Liver (tissue), 9 donors: ENCODE data around the gene C9orf50. TPM values are rescaled to one million over a fixed set of nuclear protein-coding genes. Genes with fewer than 3 reads are reported as not detected.

Experiments used
- DNase-seq: peaks from one replicate; pipeline ENCODE4 v3.0.0-alpha.2; 2017; ENCODE audit warnings: low spot score
- H3K27ac ChIP-seq, 2 donors: one replicate each; pipeline ENCODE4 v1.7.0; 2013; ENCODE audit warnings: inconsistent platforms in 2 of 2, low read length in 2 of 2, control low read depth in 1 of 2, low read depth in 1 of 2, mild to moderate bottlenecking in 1 of 2
- H3K27me3 ChIP-seq, 4 donors: one replicate each; pipeline versions ENCODE4 v1.6.1 to v1.7.0; 2013; ENCODE audit warnings: low read length in 3 of 4, inconsistent platforms in 1 of 4, mild to moderate bottlenecking in 1 of 4, moderate library complexity in 1 of 4; ENCODE audit not compliant: control insufficient read depth in 4 of 4, insufficient read depth in 4 of 4
- H3K36me3 ChIP-seq, 4 donors: one replicate each; pipeline versions ENCODE4 v1.6.1 to v1.7.0; 2013; ENCODE audit warnings: low read length in 3 of 4, mild to moderate bottlenecking in 3 of 4, low read depth in 1 of 4, moderate library complexity in 1 of 4; ENCODE audit not compliant: control insufficient read depth in 4 of 4, insufficient read depth in 3 of 4
- H3K4me1 ChIP-seq, 4 donors: one replicate each; pipeline versions ENCODE4 v1.6.1 to v1.7.0; 2013; ENCODE audit warnings: low read length in 3 of 4, mild to moderate bottlenecking in 3 of 4, moderate library complexity in 1 of 4; ENCODE audit not compliant: control insufficient read depth in 4 of 4, insufficient read depth in 4 of 4
- H3K4me3 ChIP-seq, 3 donors: one replicate each; pipeline versions ENCODE4 v1.6.1 to v1.7.0; 2013; ENCODE audit warnings: low read length in 3 of 3, control low read depth in 1 of 3, low read depth in 1 of 3, mild to moderate bottlenecking in 1 of 3
- H3K9ac ChIP-seq, 2 donors: one replicate each; pipeline ENCODE4 v1.7.0; 2013; ENCODE audit warnings: low read length in 2 of 2, mild to moderate bottlenecking in 2 of 2, moderate library complexity in 2 of 2, control low read depth in 1 of 2, low read depth in 1 of 2
- H3K9me3 ChIP-seq, 4 donors: one replicate each; pipeline versions ENCODE4 v1.6.1 to v1.7.0; 2013; ENCODE audit warnings: low read length in 3 of 4; ENCODE audit not compliant: control insufficient read depth in 4 of 4
- EGR1 ChIP-seq, 2 donors: IDR thresholded peaks; 2 replicates each; pipeline ENCODE4 v1.6.1; 2016 to 2018; ENCODE audit warnings: antibody characterized with exemption in 2 of 2, low read depth in 2 of 2
- FOXA1 ChIP-seq: IDR thresholded peaks from 2 replicates; pipeline ENCODE4 v1.6.1; 2016; ENCODE audit warnings: antibody characterized with exemption
- FOXA2 ChIP-seq: IDR thresholded peaks from 2 replicates; pipeline ENCODE4 v1.6.1; 2016; ENCODE audit warnings: antibody characterized with exemption
- GABPA ChIP-seq, 2 donors: IDR thresholded peaks in 1 of 2; conservative IDR thresholded peaks in 1 of 2; 2 replicates each; pipeline ENCODE4 v1.6.1; 2016; ENCODE audit warnings: antibody characterized with exemption in 2 of 2, mild to moderate bottlenecking in 1 of 2, moderate library complexity in 1 of 2
- HNF4A ChIP-seq, 2 donors: conservative IDR thresholded peaks; 2 replicates each; pipeline ENCODE4 v1.6.1; 2016; ENCODE audit warnings: antibody characterized with exemption in 2 of 2, mild to moderate bottlenecking in 2 of 2
- HNF4G ChIP-seq: IDR thresholded peaks from 2 replicates; pipeline ENCODE4 v1.6.1; 2016; ENCODE audit warnings: antibody characterized with exemption
- JUND ChIP-seq, 2 donors: IDR thresholded peaks; 2 replicates each; pipeline ENCODE4 v1.6.1; 2016; ENCODE audit warnings: antibody characterized with exemption in 2 of 2
- NR2F2 ChIP-seq: IDR thresholded peaks from 2 replicates; pipeline ENCODE4 v1.6.1; 2016; ENCODE audit warnings: antibody characterized with exemption
- RAD21 ChIP-seq, 2 donors: IDR thresholded peaks; 2 replicates each; pipeline ENCODE4 v1.6.1; 2016; ENCODE audit warnings: antibody characterized with exemption in 2 of 2, mild to moderate bottlenecking in 2 of 2
- RXRA ChIP-seq, 2 donors: IDR thresholded peaks; 2 replicates each; pipeline ENCODE4 v1.6.1; 2017 to 2018; ENCODE audit warnings: antibody characterized with exemption in 2 of 2, mild to moderate bottlenecking in 1 of 2
- SP1 ChIP-seq: IDR thresholded peaks from 2 replicates; pipeline ENCODE4 v1.6.1; 2018; ENCODE audit warnings: antibody characterized with exemption, mild to moderate bottlenecking
- TAF1 ChIP-seq: conservative IDR thresholded peaks from 2 replicates; pipeline ENCODE4 v1.6.1; 2016; ENCODE audit warnings: antibody characterized with exemption, mild to moderate bottlenecking
- YY1 ChIP-seq: IDR thresholded peaks from 2 replicates; pipeline ENCODE4 v1.6.1; 2016; ENCODE audit warnings: antibody characterized with exemption, mild to moderate bottlenecking
- WGBS: extraction: QIAGEN DNeasy Blood & Tissue Kit; methylation state at CpG from one replicate; pipeline ENCODE4 v1.1.7; 2013; 5-methylcytosine and 5-hydroxymethylcytosine counted together
- polyA plus RNA-seq, 2 donors: library from polyadenylated mRNA; stranded (reverse) in 1 of 2; unstranded in 1 of 2; fragments of 200-250 nt in 1 of 2; fragments of >200 nt in 1 of 2; fragmentation: Nextera tagmentation in 1 of 2; extraction: Ambion mirVana in 1 of 2; gene quantifications; one replicate each; pipeline versions ENCODE4 v1.2.1 to v1.2.3, GENCODE V29; 2013 to 2015
- total RNA-seq, 2 donors: library from RNA; depleted of rRNA; stranded (reverse); fragments of >200 nt; gene quantifications; one replicate each; pipeline ENCODE4 v1.2.3, GENCODE V29; 2014
- TF ChIP-seq, protein P1 (sequence below): IDR thresholded peaks from 2 replicates; pipeline ENCODE4 v1.6.1; 2016; ENCODE audit warnings: antibody characterized with exemption, mild to moderate bottlenecking
- TF ChIP-seq, protein P2 (sequence below): IDR thresholded peaks from 2 replicates; pipeline ENCODE4 v1.6.1; 2016; ENCODE audit warnings: antibody characterized with exemption
- TF ChIP-seq, protein P3 (sequence below): fragments of 150-350 bp; IDR thresholded peaks from 2 replicates; pipeline ENCODE4 v1.5.1; 2017; ENCODE audit warnings: improper control_type of control experiment, low read depth, low read length; ENCODE audit not compliant: missing input control
- TF ChIP-seq, protein P4 (sequence below): IDR thresholded peaks from 2 replicates; pipeline ENCODE4 v1.6.1; 2016; ENCODE audit warnings: antibody characterized with exemption
- donor health status: healthy.
- donor health status: healthy.
- donor health status: healthy.
- donor health status: healthy.
- donor health status: healthy.

Gene C9orf50, protein sequence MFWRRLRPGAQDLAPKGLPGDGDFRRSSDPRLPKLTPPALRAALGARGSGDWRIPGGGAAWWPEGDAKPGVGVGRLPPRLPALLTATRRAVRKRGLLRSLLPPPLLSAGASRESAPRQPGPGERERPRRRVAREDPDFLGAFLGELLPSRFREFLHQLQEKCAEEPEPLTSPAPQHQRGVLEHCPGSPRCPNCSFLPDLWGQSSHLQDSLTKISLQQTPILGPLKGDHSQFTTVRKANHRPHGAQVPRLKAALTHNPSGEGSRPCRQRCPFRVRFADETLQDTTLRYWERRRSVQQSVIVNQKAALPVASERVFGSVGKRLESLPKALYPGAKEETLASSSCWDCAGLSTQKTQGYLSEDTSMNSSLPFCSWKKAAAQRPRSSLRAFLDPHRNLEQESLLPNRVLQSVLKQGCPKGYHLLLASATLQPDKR
- total RNA-seq (under 1 TPM in 1 of 2 donors, not detected in 1; 0.23 TPM), polyA plus RNA-seq (not detected)

DNA sequence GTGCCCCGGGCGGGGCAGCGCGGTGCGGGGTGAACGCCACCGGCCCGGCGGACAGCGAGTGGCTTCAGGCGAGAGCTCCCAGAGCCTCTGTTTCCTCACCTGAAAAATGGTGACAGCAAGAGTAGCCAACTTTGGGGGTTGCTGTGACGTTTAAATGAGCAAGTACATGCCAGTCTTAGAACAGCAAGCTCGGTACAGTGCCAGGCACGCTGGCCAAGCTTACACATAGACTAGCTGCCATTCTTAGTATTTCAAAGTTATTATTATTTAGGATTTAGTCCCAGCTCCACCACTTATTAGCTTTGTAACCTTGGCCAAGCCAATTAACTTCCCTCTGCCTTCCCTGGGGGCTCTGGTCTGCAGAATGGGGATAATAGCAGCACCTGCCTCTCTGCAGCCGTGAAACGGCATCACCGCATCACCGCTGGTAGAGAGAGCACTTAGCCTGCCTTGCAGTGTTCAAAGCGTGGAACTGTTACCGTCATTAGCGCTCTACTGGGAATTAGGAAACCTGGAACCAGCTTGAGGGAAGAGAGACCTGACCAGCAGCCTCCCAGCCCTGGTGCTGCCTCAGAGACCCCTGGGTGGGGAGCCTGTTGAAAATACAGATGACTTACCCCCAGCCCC, at the start of gene C9orf50:
Gene C9orf50 (minus strand): TSS at position 433 of the 627 bp plus-strand sequence. CDS start 527 bp downstream, outside the sequence.
- TF ChIP-seq RAD21 (IDR thresholded peaks at IDR 0.05) (no peak), RXRA (IDR thresholded peaks at IDR 0.05) (no peak), JUND (IDR thresholded peaks at IDR 0.05) (no peak), HNF4A (conservative IDR thresholded peaks at IDR 0.05) (no peak), YY1 (no peak), GABPA (IDR thresholded peaks at IDR 0.05 in 1 of 2, conservative IDR thresholded peaks at IDR 0.05 in 1 of 2) (no peak), TAF1 (no peak), HNF4G (no peak)
- TF ChIP-seq, protein P1, sequence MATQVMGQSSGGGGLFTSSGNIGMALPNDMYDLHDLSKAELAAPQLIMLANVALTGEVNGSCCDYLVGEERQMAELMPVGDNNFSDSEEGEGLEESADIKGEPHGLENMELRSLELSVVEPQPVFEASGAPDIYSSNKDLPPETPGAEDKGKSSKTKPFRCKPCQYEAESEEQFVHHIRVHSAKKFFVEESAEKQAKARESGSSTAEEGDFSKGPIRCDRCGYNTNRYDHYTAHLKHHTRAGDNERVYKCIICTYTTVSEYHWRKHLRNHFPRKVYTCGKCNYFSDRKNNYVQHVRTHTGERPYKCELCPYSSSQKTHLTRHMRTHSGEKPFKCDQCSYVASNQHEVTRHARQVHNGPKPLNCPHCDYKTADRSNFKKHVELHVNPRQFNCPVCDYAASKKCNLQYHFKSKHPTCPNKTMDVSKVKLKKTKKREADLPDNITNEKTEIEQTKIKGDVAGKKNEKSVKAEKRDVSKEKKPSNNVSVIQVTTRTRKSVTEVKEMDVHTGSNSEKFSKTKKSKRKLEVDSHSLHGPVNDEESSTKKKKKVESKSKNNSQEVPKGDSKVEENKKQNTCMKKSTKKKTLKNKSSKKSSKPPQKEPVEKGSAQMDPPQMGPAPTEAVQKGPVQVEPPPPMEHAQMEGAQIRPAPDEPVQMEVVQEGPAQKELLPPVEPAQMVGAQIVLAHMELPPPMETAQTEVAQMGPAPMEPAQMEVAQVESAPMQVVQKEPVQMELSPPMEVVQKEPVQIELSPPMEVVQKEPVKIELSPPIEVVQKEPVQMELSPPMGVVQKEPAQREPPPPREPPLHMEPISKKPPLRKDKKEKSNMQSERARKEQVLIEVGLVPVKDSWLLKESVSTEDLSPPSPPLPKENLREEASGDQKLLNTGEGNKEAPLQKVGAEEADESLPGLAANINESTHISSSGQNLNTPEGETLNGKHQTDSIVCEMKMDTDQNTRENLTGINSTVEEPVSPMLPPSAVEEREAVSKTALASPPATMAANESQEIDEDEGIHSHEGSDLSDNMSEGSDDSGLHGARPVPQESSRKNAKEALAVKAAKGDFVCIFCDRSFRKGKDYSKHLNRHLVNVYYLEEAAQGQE, result no peak
- TF ChIP-seq, protein P2, sequence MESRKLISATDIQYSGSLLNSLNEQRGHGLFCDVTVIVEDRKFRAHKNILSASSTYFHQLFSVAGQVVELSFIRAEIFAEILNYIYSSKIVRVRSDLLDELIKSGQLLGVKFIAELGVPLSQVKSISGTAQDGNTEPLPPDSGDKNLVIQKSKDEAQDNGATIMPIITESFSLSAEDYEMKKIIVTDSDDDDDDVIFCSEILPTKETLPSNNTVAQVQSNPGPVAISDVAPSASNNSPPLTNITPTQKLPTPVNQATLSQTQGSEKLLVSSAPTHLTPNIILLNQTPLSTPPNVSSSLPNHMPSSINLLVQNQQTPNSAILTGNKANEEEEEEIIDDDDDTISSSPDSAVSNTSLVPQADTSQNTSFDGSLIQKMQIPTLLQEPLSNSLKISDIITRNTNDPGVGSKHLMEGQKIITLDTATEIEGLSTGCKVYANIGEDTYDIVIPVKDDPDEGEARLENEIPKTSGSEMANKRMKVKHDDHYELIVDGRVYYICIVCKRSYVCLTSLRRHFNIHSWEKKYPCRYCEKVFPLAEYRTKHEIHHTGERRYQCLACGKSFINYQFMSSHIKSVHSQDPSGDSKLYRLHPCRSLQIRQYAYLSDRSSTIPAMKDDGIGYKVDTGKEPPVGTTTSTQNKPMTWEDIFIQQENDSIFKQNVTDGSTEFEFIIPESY, result no peak
- TF ChIP-seq, protein P3, sequence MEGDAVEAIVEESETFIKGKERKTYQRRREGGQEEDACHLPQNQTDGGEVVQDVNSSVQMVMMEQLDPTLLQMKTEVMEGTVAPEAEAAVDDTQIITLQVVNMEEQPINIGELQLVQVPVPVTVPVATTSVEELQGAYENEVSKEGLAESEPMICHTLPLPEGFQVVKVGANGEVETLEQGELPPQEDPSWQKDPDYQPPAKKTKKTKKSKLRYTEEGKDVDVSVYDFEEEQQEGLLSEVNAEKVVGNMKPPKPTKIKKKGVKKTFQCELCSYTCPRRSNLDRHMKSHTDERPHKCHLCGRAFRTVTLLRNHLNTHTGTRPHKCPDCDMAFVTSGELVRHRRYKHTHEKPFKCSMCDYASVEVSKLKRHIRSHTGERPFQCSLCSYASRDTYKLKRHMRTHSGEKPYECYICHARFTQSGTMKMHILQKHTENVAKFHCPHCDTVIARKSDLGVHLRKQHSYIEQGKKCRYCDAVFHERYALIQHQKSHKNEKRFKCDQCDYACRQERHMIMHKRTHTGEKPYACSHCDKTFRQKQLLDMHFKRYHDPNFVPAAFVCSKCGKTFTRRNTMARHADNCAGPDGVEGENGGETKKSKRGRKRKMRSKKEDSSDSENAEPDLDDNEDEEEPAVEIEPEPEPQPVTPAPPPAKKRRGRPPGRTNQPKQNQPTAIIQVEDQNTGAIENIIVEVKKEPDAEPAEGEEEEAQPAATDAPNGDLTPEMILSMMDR, result no peak
- no peak within 1 kb of the TSS for H3K27ac ChIP-seq
- H3K4me3 ChIP-seq, result peak within 1 kb of the TSS in 1 of 3 donors; percentile 54
- no peaks in the 10 kb centered on the region for H3K9me3 ChIP-seq
- no peaks in the 10 kb centered on the region for H3K27me3 ChIP-seq
- 27% methylated on average over 21 of the region's 21 CpGs for WGBS
- no peak within 1 kb of the TSS for H3K9ac ChIP-seq
- H3K4me1 ChIP-seq, result peaks cover 3 to 20% (median 12%) of the 10 kb centered on the region in 4 donors
- no peaks in the 10 kb centered on the region for H3K36me3 ChIP-seq
- DNase-seq, result no peak

DNA sequence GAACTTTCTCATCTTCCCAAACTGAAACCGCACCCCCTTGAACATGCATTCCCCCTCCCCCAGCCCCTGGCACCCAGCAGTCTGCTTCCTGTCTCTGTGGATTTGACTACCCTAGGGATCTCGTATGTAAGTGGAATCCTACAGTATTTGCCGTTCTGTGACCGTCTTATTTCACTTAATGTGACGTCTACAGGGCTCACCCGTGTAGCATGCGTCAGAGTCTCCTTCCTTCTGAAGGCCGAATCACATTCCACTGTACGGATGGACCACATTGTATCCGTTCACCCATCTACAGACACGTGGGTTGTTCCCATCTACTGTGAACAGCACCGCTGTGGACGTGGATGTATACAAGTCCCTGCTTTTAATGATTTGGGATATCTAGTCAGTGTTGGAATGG, 49.0 kb upstream of the C9orf50 start:
- no peak overlapping the region for H3K27ac ChIP-seq
- H3K27me3 ChIP-seq, result peaks cover 0 to 10% (median 1%) of the 10 kb centered on the region in 4 donors
- no peak for DNase-seq
- no peaks in the 10 kb centered on the region for H3K36me3 ChIP-seq
- peaks cover 0 to 10% (median 1%) of the 10 kb centered on the region in 4 donors for H3K4me1 ChIP-seq
- H3K4me3 ChIP-seq, result no peak overlapping the region
- no peak overlapping the region for H3K9ac ChIP-seq
- H3K9me3 ChIP-seq, result no peaks in the 10 kb centered on the region
- 81% methylated on average over 13 of the region's 13 CpGs for WGBS
- no peak for TF ChIP-seq HNF4A (conservative IDR thresholded peaks at IDR 0.05)
- no peak for TF ChIP-seq EGR1 (IDR thresholded peaks at IDR 0.05; ENCODE audit: low read depth in 2 of 2)
- TF ChIP-seq FOXA2, result no peak
- no peak for TF ChIP-seq RXRA (IDR thresholded peaks at IDR 0.05)
- no peak for TF ChIP-seq GABPA (IDR thresholded peaks at IDR 0.05 in 1 of 2, conservative IDR thresholded peaks at IDR 0.05 in 1 of 2)
- TF ChIP-seq, protein P4, sequence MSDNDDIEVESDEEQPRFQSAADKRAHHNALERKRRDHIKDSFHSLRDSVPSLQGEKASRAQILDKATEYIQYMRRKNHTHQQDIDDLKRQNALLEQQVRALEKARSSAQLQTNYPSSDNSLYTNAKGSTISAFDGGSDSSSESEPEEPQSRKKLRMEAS, result no peak
- TF ChIP-seq, protein P1, result no peak
- TF ChIP-seq SP1, result no peak
- TF ChIP-seq JUND (IDR thresholded peaks at IDR 0.05), result no peak
- TF ChIP-seq TAF1, result no peak
- TF ChIP-seq FOXA1, result no peak
- TF ChIP-seq YY1, result no peak
- TF ChIP-seq NR2F2, result no peak
